Osteoblast (primary cell): ENCODE data around the gene WIPF3. TPM values are rescaled to one million over a fixed set of nuclear protein-coding genes. Genes with fewer than 3 reads are reported as not detected.

Source experiments
- DNase-seq: peaks from one replicate; pipeline ENCODE4 v3.0.0; 2011; ENCODE audit warnings: low spot score, mixed read lengths; ENCODE audit not compliant: insufficient read length; ENCODE audit errors: missing footprints
- H2AFZ ChIP-seq: 2 replicates; pipeline ENCODE4 v1.6.0; 2011; ENCODE audit warnings: mild to moderate bottlenecking, low read length
- H3K27ac ChIP-seq: 2 replicates; pipeline ENCODE4 v1.5.1; 2011; ENCODE audit warnings: mild to moderate bottlenecking, low read depth, low read length, moderate library complexity
- H3K27me3 ChIP-seq: 2 replicates; pipeline ENCODE4 v1.6.0; 2012; ENCODE audit warnings: mild to moderate bottlenecking, control low read depth, inconsistent platforms, low read length, moderate library complexity; ENCODE audit not compliant: insufficient read depth
- H3K36me3 ChIP-seq: 2 replicates; pipeline ENCODE4 v1.5.1; 2011; ENCODE audit warnings: mild to moderate bottlenecking, low read length, control low read depth, moderate library complexity; ENCODE audit not compliant: insufficient read depth
- H3K4me1 ChIP-seq: 2 replicates; pipeline ENCODE4 v1.5.1; 2011; ENCODE audit warnings: mild to moderate bottlenecking, low read length, control low read depth, moderate library complexity; ENCODE audit not compliant: insufficient read depth
- H3K4me2 ChIP-seq: 2 replicates; pipeline ENCODE4 v1.6.0; 2011; ENCODE audit warnings: mild to moderate bottlenecking, low read length; ENCODE audit not compliant: insufficient read depth
- H3K4me3 ChIP-seq: fragments of 200-600 bp; sonication (generic); 3 replicates; pipeline ENCODE4 v1.5.1; 2012; ENCODE audit warnings: mild to moderate bottlenecking, low read length, inconsistent platforms; ENCODE audit not compliant: insufficient read depth
- H3K79me2 ChIP-seq: 2 replicates; pipeline ENCODE4 v1.6.0; 2012; ENCODE audit warnings: mild to moderate bottlenecking, low read length, control low read depth, inconsistent platforms; ENCODE audit not compliant: insufficient read depth
- H3K9me3 ChIP-seq: 2 replicates; pipeline ENCODE4 v1.5.1; 2011; ENCODE audit warnings: low read depth, low read length, control low read depth
- H4K20me1 ChIP-seq: 2 replicates; pipeline ENCODE4 v1.6.0; 2012; ENCODE audit warnings: mild to moderate bottlenecking, low read length, control low read depth; ENCODE audit not compliant: insufficient read depth
- CTCF ChIP-seq: IDR thresholded peaks from 2 replicates; pipeline ENCODE4 v1.5.1; 2011; ENCODE audit warnings: mild to moderate bottlenecking, low read depth, low read length, moderate library complexity; ENCODE audit errors: extremely low read depth
- total RNA-seq: library from RNA; depleted of rRNA; stranded (reverse); fragments of >200 nt; gene quantifications from 2 replicates; pipeline ENCODE4 v1.2.3, GENCODE V29; 2012

Gene WIPF3
- total RNA-seq, 1 donor = not detected

- no peak overlapping the region for H3K4me3 ChIP-seq
- H4K20me1 ChIP-seq = no peaks in the 10 kb centered on the region
- H3K36me3 ChIP-seq = no peaks in the 10 kb centered on the region
- no peak for TF ChIP-seq CTCF
- H3K4me2 ChIP-seq = no peak overlapping the region
- no peak overlapping the region for H2AFZ ChIP-seq
- H3K27me3 ChIP-seq = peaks cover 28% of the 10 kb centered on the region
- DNase-seq = no peak
- H3K4me1 ChIP-seq = no peaks in the 10 kb centered on the region
- H3K27ac ChIP-seq = no peak overlapping the region
- H3K79me2 ChIP-seq = no peaks in the 10 kb centered on the region
- no peaks in the 10 kb centered on the region for H3K9me3 ChIP-seq
These were observed 34.4 kb downstream of the WIPF3 start for GRCh38 chr7:29840701-29841100.

- Histone ChIP-seq H3K9me3 (no peaks in the 10 kb centered on the region), H3K27me3 (peaks cover 28% of the 10 kb centered on the region), H3K27ac (no peak overlapping the region), H4K20me1 (no peaks in the 10 kb centered on the region), H3K4me1 (no peaks in the 10 kb centered on the region), H2AFZ (no peak overlapping the region), H3K4me3 (no peak overlapping the region), H3K36me3 (no peaks in the 10 kb centered on the region), H3K4me2 (no peak overlapping the region), H3K79me2 (no peaks in the 10 kb centered on the region)
- DNase-seq = no peak
- no peak for TF ChIP-seq CTCF
These were observed 35.8 kb downstream of the WIPF3 start for GRCh38 chr7:29841926-29842701.

DNA sequence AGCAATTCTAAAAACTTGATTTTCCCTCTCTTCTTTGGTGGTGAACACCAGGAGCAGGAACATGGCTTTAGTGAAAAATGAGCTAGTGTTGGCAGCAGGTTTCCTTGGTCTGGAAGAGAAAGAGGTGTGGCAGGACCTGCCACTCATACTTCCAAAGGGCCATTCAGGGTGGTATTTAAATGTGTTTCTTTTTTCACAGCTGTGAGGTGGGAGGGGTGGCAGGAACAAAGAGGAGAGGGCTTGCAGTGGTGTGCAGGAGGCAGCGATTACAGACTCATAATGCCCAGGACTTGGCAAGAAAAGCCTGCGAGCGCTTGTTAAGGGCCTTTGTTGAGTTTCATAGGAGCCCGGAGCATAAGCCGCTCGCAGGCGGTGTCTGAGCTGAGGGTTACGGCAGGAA lies 36.8 kb downstream of the WIPF3 start:
- no peaks in the 10 kb centered on the region for H3K9me3 ChIP-seq
- no peak for TF ChIP-seq CTCF
- peaks cover 33% of the 10 kb centered on the region for H3K27me3 ChIP-seq
- H2AFZ ChIP-seq = no peak overlapping the region
- H3K4me1 ChIP-seq = no peaks in the 10 kb centered on the region
- H3K27ac ChIP-seq = no peak overlapping the region
- no peak for DNase-seq
- no peaks in the 10 kb centered on the region for H4K20me1 ChIP-seq
- H3K4me2 ChIP-seq = no peak overlapping the region
- H3K79me2 ChIP-seq = no peaks in the 10 kb centered on the region
- H3K4me3 ChIP-seq = no peak overlapping the region
- H3K36me3 ChIP-seq = no peaks in the 10 kb centered on the region

DNA sequence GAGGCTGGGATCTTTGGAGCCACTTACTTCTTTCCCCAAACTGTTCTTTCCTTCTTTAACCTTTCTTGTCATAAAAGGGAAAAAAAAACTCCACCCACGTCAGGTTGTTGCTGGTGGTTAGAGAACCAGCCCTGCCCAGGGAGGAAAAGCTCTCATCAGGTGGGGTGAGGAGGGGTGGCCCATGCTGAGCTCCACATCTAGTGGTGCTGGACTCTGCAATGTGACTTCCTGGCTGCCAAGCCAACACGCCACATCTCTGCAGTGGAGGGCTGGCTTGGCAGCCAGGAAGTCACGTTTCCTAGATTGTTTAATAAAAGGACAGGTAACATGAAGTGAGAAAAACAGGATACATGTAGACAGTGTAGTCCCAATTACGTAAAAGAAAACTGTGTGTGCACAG lies 37.4 kb downstream of the WIPF3 start:
- Histone ChIP-seq H3K4me2 (no peak overlapping the region), H3K4me1 (no peaks in the 10 kb centered on the region), H4K20me1 (no peaks in the 10 kb centered on the region), H2AFZ (no peak overlapping the region), H3K36me3 (no peaks in the 10 kb centered on the region), H3K4me3 (no peak overlapping the region), H3K27ac (no peak overlapping the region), H3K27me3 (peaks cover 33% of the 10 kb centered on the region), H3K79me2 (no peaks in the 10 kb centered on the region), H3K9me3 (no peaks in the 10 kb centered on the region)
- no peak for TF ChIP-seq CTCF
- no peak for DNase-seq
